GM21825 (cell line): ENCODE data around the gene PHACTR1.

ENCODE experiments used
- ATAC-seq: cut with Tn5 transposase; IDR thresholded peaks from one replicate; pipeline ENCODE4 v1.9.1; 2021; ENCODE audit warnings: mild to moderate bottlenecking, moderate library complexity; ENCODE audit not compliant: unreplicated experiment

The PHACTR1 gene

GRCh38 chr6:13012977-13013680 is 296.6 kb downstream of the PHACTR1 start:
- no peak for ATAC-seq

- ATAC-seq = no peak
These were observed 297.3 kb downstream of the PHACTR1 start for GRCh38 chr6:13013681-13014503.

- no peak for ATAC-seq
These were observed 298.2 kb downstream of the PHACTR1 start for GRCh38 chr6:13014504-13015378.

GRCh38 chr6:13015379-13015681 is 298.8 kb downstream of the PHACTR1 start:
- ATAC-seq = no peak

GRCh38 chr6:13024616-13025015 is 308.0 kb downstream of the PHACTR1 start:
- ATAC-seq = no peak

GRCh38 chr6:13025893-13026499 is 309.4 kb downstream of the PHACTR1 start:
- ATAC-seq = no peak

GRCh38 chr6:13026557-13026956 is 310.0 kb downstream of the PHACTR1 start:
- no peak for ATAC-seq

GRCh38 chr6:13027207-13027606 is 310.6 kb downstream of the PHACTR1 start:
- ATAC-seq = no peak

- ATAC-seq = no peak
These were observed 313.8 kb downstream of the PHACTR1 start for GRCh38 chr6:13030396-13030795.

GRCh38 chr6:13032566-13032965 is 316.0 kb downstream of the PHACTR1 start:
- ATAC-seq = no peak

GRCh38 chr6:13033145-13033544 is 316.6 kb downstream of the PHACTR1 start:
- no peak for ATAC-seq

GRCh38 chr6:13034316-13034715 is 317.7 kb downstream of the PHACTR1 start:
- ATAC-seq = no peak

GRCh38 chr6:13035606-13036005 is 319.0 kb downstream of the PHACTR1 start:
- ATAC-seq = no peak

GRCh38 chr6:13038315-13038714 is 321.7 kb downstream of the PHACTR1 start:
- ATAC-seq = no peak

- ATAC-seq = no peak
These were observed 322.2 kb downstream of the PHACTR1 start for GRCh38 chr6:13038741-13039190.

GRCh38 chr6:13044390-13044789 is 327.8 kb downstream of the PHACTR1 start:
- no peak for ATAC-seq

- no peak for ATAC-seq
These were observed 328.3 kb downstream of the PHACTR1 start for GRCh38 chr6:13044896-13045295.

GRCh38 chr6:13045676-13046075 is 329.1 kb downstream of the PHACTR1 start:
- no peak for ATAC-seq

- ATAC-seq = no peak
These were observed 329.5 kb downstream of the PHACTR1 start for GRCh38 chr6:13046084-13046483.

- no peak for ATAC-seq
These were observed 331.5 kb downstream of the PHACTR1 start for GRCh38 chr6:13048113-13048512.

GRCh38 chr6:13049666-13050254 is 333.2 kb downstream of the PHACTR1 start:
- ATAC-seq = no peak
